ENCODE measurements around the gene CDRT4.

- TF ChIP-seq POLR2AphosphoS5 (IDR thresholded peaks at IDR 0.05; ENCODE audit: low read depth) (no peak), CTCF (conservative IDR thresholded peaks at IDR 0.05; ENCODE audit: low read depth in 2 of 2) (no peak), EZH2 (IDR thresholded peaks at IDR 0.05; ENCODE audit: low read depth, unreplicated experiment) (no peak), EZH2phosphoT487 (IDR thresholded peaks at IDR 0.05; ENCODE audit: unreplicated experiment) (no peak), REST (IDR thresholded peaks at IDR 0.05; ENCODE audit: unreplicated experiment) (no peak), JUNB (IDR thresholded peaks at IDR 0.05; ENCODE audit: unreplicated experiment) (no peak), CREB1 (CRISPR knock-in tag; IDR thresholded peaks at IDR 0.05; ENCODE audit: low read depth) (no peak), NANOG (IDR thresholded peaks at IDR 0.05; ENCODE audit: borderline replicate concordance) (no peak), ZNF114 (CRISPR knock-in tag; IDR thresholded peaks at IDR 0.05) (no peak), STAT1 (IDR thresholded peaks at IDR 0.05; ENCODE audit: unreplicated experiment) (no peak), ETS1 (IDR thresholded peaks at IDR 0.05) (no peak), ZNF331 (CRISPR knock-in tag; IDR thresholded peaks at IDR 0.05; ENCODE audit: low read depth) (no peak)
- TF ChIP-seq, protein P1, sequence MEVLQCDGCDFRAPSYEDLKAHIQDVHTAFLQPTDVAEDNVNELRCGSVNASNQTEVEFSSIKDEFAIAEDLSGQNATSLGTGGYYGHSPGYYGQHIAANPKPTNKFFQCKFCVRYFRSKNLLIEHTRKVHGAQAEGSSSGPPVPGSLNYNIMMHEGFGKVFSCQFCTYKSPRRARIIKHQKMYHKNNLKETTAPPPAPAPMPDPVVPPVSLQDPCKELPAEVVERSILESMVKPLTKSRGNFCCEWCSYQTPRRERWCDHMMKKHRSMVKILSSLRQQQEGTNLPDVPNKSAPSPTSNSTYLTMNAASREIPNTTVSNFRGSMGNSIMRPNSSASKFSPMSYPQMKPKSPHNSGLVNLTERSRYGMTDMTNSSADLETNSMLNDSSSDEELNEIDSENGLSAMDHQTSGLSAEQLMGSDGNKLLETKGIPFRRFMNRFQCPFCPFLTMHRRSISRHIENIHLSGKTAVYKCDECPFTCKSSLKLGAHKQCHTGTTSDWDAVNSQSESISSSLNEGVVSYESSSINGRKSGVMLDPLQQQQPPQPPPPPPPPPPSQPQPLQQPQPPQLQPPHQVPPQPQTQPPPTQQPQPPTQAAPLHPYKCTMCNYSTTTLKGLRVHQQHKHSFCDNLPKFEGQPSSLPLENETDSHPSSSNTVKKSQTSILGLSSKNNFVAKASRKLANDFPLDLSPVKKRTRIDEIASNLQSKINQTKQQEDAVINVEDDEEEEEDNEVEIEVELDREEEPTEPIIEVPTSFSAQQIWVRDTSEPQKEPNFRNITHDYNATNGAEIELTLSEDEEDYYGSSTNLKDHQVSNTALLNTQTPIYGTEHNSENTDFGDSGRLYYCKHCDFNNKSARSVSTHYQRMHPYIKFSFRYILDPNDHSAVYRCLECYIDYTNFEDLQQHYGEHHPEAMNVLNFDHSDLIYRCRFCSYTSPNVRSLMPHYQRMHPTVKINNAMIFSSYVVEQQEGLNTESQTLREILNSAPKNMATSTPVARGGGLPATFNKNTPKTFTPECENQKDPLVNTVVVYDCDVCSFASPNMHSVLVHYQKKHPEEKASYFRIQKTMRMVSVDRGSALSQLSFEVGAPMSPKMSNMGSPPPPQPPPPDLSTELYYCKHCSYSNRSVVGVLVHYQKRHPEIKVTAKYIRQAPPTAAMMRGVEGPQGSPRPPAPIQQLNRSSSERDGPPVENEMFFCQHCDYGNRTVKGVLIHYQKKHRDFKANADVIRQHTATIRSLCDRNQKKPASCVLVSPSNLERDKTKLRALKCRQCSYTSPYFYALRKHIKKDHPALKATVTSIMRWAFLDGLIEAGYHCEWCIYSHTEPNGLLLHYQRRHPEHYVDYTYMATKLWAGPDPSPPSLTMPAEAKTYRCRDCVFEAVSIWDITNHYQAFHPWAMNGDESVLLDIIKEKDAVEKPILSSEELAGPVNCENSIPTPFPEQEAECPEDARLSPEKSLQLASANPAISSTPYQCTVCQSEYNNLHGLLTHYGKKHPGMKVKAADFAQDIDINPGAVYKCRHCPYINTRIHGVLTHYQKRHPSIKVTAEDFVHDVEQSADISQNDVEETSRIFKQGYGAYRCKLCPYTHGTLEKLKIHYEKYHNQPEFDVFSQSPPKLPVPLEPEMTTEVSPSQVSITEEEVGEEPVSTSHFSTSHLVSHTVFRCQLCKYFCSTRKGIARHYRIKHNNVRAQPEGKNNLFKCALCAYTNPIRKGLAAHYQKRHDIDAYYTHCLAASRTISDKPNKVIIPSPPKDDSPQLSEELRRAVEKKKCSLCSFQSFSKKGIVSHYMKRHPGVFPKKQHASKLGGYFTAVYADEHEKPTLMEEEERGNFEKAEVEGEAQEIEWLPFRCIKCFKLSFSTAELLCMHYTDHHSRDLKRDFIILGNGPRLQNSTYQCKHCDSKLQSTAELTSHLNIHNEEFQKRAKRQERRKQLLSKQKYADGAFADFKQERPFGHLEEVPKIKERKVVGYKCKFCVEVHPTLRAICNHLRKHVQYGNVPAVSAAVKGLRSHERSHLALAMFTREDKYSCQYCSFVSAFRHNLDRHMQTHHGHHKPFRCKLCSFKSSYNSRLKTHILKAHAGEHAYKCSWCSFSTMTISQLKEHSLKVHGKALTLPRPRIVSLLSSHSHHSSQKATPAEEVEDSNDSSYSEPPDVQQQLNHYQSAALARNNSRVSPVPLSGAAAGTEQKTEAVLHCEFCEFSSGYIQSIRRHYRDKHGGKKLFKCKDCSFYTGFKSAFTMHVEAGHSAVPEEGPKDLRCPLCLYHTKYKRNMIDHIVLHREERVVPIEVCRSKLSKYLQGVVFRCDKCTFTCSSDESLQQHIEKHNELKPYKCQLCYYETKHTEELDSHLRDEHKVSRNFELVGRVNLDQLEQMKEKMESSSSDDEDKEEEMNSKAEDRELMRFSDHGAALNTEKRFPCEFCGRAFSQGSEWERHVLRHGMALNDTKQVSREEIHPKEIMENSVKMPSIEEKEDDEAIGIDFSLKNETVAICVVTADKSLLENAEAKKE (CRISPR knock-in tag; IDR thresholded peaks at IDR 0.05) = no peak
Observed at GRCh38 chr17:15405058-15405415, 62.4 kb downstream of the CDRT4 start.

All from GM23338 (cell line).